ENCODE data around the gene CD82.
"Not testable (repeated sequence)": the region's sequence is repeated elsewhere in the genome, so short reads cannot be mapped to it uniquely, and the experiment has no call there.

The CD82 gene

DNA sequence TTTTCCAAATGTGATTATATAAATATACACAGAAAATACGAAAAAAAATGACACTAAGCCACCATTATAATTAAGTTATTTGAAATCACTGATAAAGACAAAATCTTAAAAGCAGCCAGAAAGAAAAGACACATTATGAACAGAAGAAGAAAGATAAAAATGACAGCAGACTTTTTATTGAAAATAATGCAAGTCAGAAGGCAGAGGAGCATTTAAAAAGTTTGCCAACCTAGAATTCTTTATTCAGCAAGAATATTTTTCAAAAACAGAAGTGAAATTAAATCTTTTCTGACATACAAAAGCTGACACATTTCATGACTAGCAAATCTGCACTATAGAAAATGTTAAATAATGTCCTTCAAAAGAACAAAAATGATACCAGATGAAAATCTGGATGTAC, 77.8 kb downstream of the CD82 start:
- no peak for DNase-seq

DNA sequence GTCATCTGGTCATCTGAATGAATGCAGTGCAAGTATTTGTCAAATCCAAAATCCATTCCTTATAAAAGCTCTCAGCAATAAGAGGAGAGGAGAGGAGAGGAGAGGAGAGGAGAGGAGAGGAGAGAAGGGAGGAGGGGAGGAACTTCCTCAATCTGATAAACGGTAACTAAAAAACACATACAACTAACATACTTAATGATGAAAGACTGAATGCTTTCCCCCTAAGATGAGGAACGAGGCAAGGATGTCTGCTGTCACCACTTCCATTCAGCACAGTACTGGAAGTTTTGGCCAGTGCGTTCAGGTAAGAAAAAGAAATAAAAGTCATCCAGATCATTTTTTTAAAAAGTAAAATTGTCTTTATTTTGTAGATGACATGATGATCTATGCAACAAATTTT, 80.4 kb downstream of the CD82 start:
- DNase-seq: no peak

DNA sequence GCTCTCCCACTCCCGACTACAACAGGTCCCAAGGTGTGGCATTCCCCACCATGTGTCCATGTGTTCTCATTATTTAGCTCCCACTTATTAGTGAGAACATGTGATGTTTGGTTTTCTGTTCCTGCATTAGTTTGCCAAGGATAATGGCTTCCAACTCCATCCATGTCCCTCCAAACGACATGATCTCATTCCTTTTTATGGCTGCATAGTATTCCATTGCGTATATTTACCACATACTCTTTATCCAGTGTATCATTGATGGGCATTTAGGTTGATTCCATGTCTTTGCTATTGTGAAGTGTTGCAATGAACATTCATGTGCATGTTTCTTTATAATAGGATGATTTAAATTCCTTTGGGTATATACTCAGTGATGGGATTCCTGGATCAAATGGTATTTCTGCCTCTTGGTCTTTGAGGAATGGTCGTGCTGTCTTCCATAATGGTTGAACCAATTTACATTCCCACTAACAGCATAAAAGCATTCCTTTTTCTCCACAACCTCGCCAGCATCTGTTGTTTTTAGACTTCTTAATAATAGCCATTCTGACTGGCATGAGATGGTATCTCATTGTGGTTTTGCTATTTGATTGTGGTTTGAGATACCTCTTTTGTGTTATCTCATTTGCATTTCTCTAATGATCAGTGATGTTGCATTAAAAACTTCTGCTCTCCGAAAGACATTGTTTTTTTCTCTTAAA, 81.9 kb downstream of the CD82 start:
- not testable (repeated sequence) for DNase-seq

DNA sequence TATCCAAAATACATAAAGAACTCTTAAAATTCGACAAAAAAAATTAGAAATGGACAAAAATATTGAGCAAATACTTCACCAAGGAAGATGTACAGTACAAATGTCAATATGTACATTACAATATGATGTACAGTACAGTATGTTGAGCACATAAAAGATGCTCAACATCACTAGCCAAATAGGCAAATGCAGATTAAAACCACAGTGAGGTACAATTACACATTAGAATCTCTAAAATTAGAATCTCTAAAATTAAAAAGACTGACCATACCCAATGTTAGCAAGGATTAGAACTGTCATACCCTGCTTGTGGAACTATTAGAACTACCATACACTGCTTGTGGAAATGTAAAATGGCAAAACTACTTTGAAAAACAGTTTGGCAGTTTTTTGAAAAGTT, 82.6 kb downstream of the CD82 start:
- DNase-seq: no peak

DNA sequence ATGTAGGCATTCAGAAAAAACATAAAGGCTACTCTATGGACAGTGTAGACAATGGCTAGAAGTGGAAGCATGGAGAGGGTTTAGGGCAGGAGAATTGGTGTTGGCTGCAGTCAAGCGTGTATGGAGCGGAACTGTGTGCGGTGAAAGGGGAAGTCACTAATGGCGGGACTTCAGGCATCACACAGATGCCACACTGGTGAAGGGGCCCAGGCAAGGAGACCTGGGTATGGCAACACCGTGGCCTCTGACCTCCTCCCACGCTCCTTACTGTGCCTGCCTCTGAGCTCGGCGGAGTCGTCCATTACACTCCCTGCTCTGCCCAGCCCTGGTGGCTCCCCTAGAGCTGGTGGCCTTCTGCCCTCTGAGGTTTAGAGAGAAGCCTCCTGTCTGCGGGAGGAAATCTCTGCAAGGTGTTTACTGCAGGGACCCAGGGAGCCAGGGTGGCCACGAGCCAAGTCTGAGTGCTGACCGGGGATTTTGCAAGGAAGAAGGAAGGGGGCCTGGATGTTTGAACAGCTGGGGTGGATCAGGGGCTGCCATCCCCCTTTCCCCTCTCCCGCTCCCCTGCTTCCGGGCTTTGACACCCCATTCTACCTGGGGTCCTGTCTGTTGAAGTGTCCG, 86.2 kb downstream of the CD82 start:
- DNase-seq: no peak

DNA sequence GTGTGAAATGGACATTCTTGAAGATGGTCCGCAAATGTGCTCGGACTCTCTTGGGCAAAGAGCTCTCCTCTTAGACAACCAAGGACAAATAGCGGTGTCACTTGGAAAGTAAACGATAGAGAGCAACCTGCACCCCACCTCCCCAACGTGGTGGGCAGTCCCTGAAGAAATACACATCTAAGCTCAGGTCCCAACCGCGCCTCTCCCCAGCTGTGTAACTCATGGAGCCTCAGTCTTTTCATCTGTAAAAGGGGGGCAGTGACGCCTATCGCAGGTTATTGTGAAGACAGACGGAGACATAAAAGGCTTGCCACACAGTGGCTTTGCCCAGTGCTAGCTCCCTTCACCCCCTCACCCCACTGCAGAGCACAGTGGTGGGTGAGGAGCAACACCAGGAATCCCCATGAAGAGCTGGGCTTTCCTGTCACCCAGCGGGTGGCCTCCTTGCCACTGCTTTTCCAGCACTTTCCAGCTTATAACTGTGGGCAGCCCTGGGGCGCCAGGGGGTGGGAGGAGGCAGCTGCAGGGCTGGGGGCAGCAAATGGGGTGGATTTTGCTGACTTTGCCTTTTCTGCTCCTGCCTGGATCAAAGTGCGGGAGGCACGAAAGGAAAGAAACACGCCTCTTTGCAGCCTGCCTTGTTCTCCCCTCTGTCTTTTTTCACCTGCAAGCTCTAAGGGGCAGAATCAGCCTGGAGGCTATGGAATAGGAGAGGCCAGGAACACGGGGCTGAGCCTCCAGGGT, 87.6 kb downstream of the CD82 start:
- DNase-seq: no peak

DNA sequence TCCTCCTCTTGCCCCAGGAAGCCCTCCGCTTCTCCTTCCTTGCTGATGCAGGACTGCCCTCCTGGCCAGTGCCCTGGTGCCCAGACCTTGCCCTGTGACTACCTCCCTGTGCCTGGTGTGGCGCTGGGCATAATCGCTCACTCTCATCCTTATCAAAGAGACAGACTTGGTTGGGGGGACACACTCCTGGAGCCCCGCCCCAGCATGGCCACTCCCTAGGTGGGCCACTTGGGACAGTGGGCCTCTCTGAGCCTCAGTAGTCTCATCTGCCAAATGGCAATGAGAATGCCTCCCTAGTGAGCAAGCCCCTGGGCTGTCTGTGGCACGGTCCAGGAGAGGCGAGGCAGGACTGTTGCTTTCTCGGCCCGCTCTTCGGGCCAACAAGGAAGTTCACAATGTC, 88.6 kb downstream of the CD82 start:
- no peak for DNase-seq

DNA sequence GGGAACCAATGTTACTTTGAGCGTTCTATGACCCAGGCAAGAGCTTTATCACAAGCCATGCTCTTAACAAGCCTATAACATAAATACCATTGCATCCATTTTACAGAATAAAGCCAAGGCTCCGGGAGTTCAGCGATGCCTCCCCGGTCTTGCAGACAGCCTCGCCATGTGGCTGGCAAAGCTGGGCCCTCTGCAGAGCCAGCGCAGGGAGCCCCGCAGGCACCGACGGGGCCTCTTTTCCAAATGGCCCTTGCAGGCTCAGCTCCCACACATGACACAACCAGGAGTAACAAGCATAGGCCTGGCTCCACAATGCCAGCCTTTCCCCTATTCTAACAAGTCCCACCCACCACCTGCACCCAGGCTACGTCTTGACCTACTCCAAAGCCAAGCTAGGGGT, 89.1 kb downstream of the CD82 start:
- DNase-seq: no peak

DNA sequence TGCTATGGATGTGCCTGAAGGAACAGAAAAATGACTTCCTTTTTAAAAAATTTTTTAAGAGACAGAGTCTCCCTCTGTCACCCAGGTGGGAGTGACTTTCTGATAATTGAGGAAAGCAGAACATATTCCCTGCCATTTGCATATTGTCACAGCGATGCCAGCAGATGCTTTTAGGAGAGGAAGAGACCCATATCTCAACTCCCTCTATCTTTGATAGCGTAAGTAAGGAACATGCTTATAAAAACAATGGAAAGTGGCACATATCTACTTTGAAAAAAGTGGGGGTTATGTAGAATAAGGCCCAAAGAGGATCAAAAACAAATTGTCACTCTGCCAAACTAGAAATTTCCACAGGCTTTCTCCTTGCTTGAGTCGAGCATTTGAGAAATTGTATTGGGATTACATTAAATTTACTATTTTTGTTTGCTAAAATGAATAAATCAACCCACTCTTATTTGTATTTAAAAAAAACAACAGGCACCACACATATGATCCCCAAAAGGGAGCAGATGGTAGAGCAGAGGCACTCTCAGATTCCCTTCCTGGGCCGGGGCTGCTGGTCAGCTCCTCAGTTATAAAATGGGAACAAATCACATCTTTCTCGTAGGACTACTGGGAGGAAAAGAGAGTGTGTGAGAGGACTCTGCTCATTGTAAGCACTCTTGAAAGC, 92.5 kb downstream of the CD82 start:
- no peak for DNase-seq

DNA sequence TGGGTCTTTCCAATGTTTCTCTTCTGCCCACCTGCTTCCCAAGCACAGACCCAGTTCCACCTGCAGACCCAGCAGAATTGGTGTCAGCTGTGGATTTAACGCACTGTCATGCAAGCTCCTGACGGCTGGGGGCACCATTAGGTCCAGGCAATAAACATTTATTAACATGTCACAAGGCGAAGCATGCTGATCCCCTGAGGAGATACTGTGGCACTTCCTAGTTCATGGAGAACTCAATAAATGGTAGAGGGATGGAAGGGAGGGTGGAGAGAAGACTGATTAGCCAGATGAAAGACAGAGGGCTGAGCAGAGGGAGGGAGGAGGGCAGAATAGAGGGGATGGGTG, 93.0 kb downstream of the CD82 start:
- no peak for DNase-seq

DNA sequence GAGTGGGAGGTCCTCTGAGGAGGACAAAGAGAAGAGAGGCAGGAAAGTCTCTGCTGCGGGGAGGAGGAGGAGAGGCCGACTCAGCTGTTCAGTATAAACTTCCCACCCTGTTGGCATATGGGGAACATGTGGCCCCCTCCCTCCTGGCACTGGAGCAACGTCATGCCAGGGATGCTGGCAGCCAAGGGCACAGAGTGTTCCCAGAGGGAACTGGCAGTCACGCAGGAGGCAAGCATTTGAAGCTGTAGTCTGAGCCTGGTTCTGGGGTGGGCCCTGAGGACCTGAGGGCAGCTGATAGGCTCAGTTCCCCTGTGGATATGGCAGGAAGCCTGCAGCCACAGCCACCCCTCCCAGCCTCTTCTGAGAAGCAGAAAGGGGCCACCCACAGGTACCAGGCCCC, 94.2 kb downstream of the CD82 start:
- no peak for DNase-seq

DNA sequence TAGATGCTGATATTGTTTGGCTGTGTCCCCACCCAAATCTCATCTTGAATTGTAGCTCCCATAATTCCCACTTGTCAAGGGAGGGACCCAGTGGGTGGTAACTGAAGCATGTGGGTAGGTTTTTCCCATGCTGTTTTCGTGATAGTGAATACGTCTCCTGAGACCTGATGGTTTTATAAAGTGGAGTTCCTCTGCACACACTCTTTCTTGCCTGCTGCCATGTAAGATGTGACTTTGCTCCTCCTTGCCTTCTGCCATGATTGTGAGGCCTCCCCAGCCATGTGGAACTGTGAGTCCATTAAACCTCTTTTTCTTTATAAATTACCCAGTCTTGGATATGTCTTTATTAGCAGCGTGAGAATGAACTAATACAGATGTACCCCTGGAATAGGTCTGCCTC, 95.1 kb downstream of the CD82 start:
- not testable (repeated sequence) for DNase-seq

DNA sequence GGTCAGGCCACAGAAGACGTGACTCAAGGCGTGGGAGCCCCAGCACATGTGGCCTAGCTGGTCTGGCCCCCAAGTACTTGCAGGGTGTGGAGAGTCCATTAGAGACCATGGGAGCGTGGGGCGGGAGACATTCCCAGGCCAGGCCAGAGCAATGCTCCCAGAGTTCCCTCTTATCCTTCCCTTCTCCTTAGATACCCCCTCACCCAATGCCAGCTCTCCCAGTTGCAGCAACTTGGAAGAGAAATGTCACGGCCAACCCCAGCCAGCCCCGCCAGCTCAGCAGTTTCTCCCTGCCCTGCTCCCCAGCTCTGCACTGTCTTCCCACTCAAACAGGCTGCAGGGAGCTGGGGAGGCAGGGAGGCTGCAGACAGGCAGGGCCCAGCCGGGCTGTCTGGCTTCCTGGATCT, 95.9 kb downstream of the CD82 start:
- no peak for DNase-seq

Data from GF-D8 (cell line).